HL-60 (cell line): ENCODE results near the gene NR3C1.

Experiments used
- DNase-seq, 2 experiments: peaks; one replicate each; pipeline ENCODE4 v3.0.0-alpha.2; 2010 to 2020; ENCODE audit warnings: low read depth in 1 of 2, low spot score in 1 of 2
- H3K27ac ChIP-seq: fragments of 250-450 bp; sonication (Bioruptor Pico); replicated peaks from 2 replicates; pipeline ENCODE4 v1.5.1; 2020; ENCODE audit warnings: mild to moderate bottlenecking, moderate library complexity
- H3K27me3 ChIP-seq: fragments of 250-450 bp; sonication (Bioruptor Pico); 2 replicates; pipeline ENCODE4 v1.5.1; 2021; ENCODE audit warnings: mild to moderate bottlenecking, moderate library complexity; ENCODE audit not compliant: insufficient read depth, poor library complexity, severe bottlenecking
- H3K4me3 ChIP-seq: replicated peaks from 2 replicates; pipeline ENCODE4 v1.5.1; 2011; ENCODE audit warnings: mild to moderate bottlenecking, control low read depth, low read length; ENCODE audit not compliant: insufficient read depth
- CTCF ChIP-seq: IDR thresholded peaks from one replicate; pipeline ENCODE4 v1.5.1; 2011; ENCODE audit warnings: low read length, control low read depth, inconsistent platforms; ENCODE audit not compliant: insufficient read depth
- GABPA ChIP-seq: IDR thresholded peaks from 2 replicates; pipeline ENCODE4 v1.6.1; 2012; ENCODE audit warnings: low read depth
- POLR2AphosphoS5 ChIP-seq: IDR thresholded peaks from 2 replicates; pipeline ENCODE4 v1.6.1; 2012; ENCODE audit warnings: low read depth
- REST ChIP-seq: IDR thresholded peaks from 2 replicates; pipeline ENCODE4 v1.6.1; 2012; ENCODE audit warnings: low read depth; ENCODE audit not compliant: insufficient replicate concordance
- SPI1 ChIP-seq: IDR thresholded peaks from 2 replicates; pipeline ENCODE4 v1.6.1; 2012; ENCODE audit warnings: low read depth, mild to moderate bottlenecking, borderline replicate concordance

The NR3C1 gene

GRCh38 chr5:143428155-143428554 lies 24.7 kb upstream of the NR3C1 start:
- H3K27ac ChIP-seq: peak overlapping the region; percentile 48
- no peak overlapping the region for H3K4me3 ChIP-seq
- peak in 1 of 2 experiments; percentile 35 for DNase-seq
- H3K27me3 ChIP-seq: no peaks in the 10 kb centered on the region
- TF ChIP-seq SPI1 (peak; percentile 44; the same call in 1 of the 2 replicates), REST (no peak)

GRCh38 chr5:143427122-143427735 lies 23.7 kb upstream of the NR3C1 start:
- DNase-seq: no peak
- Histone ChIP-seq H3K27me3 (no peaks in the 10 kb centered on the region), H3K27ac (no peak overlapping the region), H3K4me3 (no peak overlapping the region)
- TF ChIP-seq GABPA (no peak), REST (no peak), CTCF (no peak), SPI1 (no peak), POLR2AphosphoS5 (no peak)

- no peak for DNase-seq
- TF ChIP-seq CTCF (no peak), POLR2AphosphoS5 (no peak), REST (no peak), GABPA (no peak), SPI1 (no peak)
- H3K27ac ChIP-seq: no peak overlapping the region
- H3K27me3 ChIP-seq: no peaks in the 10 kb centered on the region
- no peak overlapping the region for H3K4me3 ChIP-seq
These were observed 23.0 kb upstream of the NR3C1 start for GRCh38 chr5:143426437-143426991.
